HL-60 (cell line): ENCODE data around the gene ST8SIA2.

Experiments used
- DNase-seq, 2 experiments: peaks; one replicate each; pipeline ENCODE4 v3.0.0-alpha.2; 2010 to 2020; ENCODE audit warnings: low read depth in 1 of 2, low spot score in 1 of 2
- H3K27ac ChIP-seq: fragments of 250-450 bp; sonication (Bioruptor Pico); replicated peaks from 2 replicates; pipeline ENCODE4 v1.5.1; 2020; ENCODE audit warnings: mild to moderate bottlenecking, moderate library complexity
- H3K27me3 ChIP-seq: fragments of 250-450 bp; sonication (Bioruptor Pico); 2 replicates; pipeline ENCODE4 v1.5.1; 2021; ENCODE audit warnings: mild to moderate bottlenecking, moderate library complexity; ENCODE audit not compliant: insufficient read depth, poor library complexity, severe bottlenecking
- H3K4me3 ChIP-seq: replicated peaks from 2 replicates; pipeline ENCODE4 v1.5.1; 2011; ENCODE audit warnings: mild to moderate bottlenecking, control low read depth, low read length; ENCODE audit not compliant: insufficient read depth
- CTCF ChIP-seq: IDR thresholded peaks from one replicate; pipeline ENCODE4 v1.5.1; 2011; ENCODE audit warnings: low read length, control low read depth, inconsistent platforms; ENCODE audit not compliant: insufficient read depth
- GABPA ChIP-seq: IDR thresholded peaks from 2 replicates; pipeline ENCODE4 v1.6.1; 2012; ENCODE audit warnings: low read depth
- POLR2AphosphoS5 ChIP-seq: IDR thresholded peaks from 2 replicates; pipeline ENCODE4 v1.6.1; 2012; ENCODE audit warnings: low read depth
- REST ChIP-seq: IDR thresholded peaks from 2 replicates; pipeline ENCODE4 v1.6.1; 2012; ENCODE audit warnings: low read depth; ENCODE audit not compliant: insufficient replicate concordance
- SPI1 ChIP-seq: IDR thresholded peaks from 2 replicates; pipeline ENCODE4 v1.6.1; 2012; ENCODE audit warnings: low read depth, mild to moderate bottlenecking, borderline replicate concordance

ST8SIA2 gene

GRCh38 chr15:92438471-92438870, 44.8 kb downstream of the ST8SIA2 start:
- H3K27me3 ChIP-seq: peaks cover 3% of the 10 kb centered on the region
- DNase-seq: no peak
- H3K27ac ChIP-seq: no peak overlapping the region
- H3K4me3 ChIP-seq: no peak overlapping the region
- no peak for TF ChIP-seq GABPA
- TF ChIP-seq REST: no peak
- no peak for TF ChIP-seq POLR2AphosphoS5
- TF ChIP-seq CTCF: no peak

GRCh38 chr15:92443381-92443780, 49.7 kb downstream of the ST8SIA2 start:
- no peak overlapping the region for H3K27ac ChIP-seq
- no peak overlapping the region for H3K4me3 ChIP-seq
- no peak for DNase-seq
- no peak for TF ChIP-seq POLR2AphosphoS5
- no peak for TF ChIP-seq REST
- no peak for TF ChIP-seq CTCF
- TF ChIP-seq GABPA: no peak
- no peak for TF ChIP-seq SPI1
- H3K27me3 ChIP-seq: no peaks in the 10 kb centered on the region

GRCh38 chr15:92444631-92445030, 51.0 kb downstream of the ST8SIA2 start:
- Histone ChIP-seq H3K27ac (no peak overlapping the region), H3K27me3 (no peaks in the 10 kb centered on the region), H3K4me3 (no peak overlapping the region)
- no peak for DNase-seq
- TF ChIP-seq CTCF: no peak
- no peak for TF ChIP-seq REST
- TF ChIP-seq POLR2AphosphoS5: no peak
- no peak for TF ChIP-seq SPI1
- TF ChIP-seq GABPA: no peak
